GM19467 (cell line): ENCODE measurements around the gene FNDC5.

Source experiments
- ATAC-seq: cut with Tn5 transposase; IDR thresholded peaks from one replicate; pipeline ENCODE4 v1.9.1; 2021; ENCODE audit warnings: mild to moderate bottlenecking, moderate library complexity; ENCODE audit not compliant: unreplicated experiment

FNDC5 gene

DNA sequence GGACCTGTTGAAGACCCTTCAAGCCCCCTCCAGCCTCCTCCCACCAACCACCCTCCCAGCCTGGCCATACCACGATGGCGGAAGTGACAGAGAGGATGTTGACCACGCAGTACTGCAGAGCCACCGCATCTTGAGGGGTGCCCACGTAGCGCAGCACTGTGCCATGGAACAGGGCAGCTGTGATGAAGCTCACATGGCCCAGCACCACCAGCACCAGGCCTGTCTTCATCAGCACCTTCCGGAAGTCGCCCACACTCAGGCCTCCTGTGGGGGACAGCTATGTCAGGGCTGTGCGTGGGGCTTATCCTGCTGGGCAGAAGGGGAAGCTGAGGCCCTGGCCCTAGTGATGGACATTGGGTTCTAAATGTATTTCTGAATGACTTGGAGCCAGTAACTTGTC is 27.3 kb upstream of the FNDC5 start:
- ATAC-seq, result no peak

GRCh38 chr1:32897082-32898049 is 26.7 kb upstream of the FNDC5 start:
- ATAC-seq, result no peak

DNA sequence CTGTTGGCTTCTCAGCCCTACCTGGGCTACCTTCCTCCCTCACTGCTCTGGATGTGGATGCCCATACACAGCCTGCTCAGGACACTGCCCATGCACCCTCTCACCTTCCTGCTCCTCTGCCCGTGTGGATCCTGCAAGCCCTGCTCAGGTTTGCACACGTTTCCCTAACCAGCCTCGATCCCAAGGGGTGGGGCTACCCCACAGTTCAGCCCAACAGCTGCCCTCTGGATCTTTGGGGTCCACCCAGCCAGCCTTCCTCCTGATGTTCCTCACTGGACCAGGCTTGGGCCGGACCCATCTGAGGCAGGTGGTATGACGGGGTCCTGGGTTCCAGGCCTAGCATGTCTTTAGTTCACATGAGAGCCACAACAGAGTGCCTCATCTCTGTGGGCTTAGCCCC is 25.7 kb upstream of the FNDC5 start:
- ATAC-seq, result no peak

- ATAC-seq, result no peak
Measured at GRCh38 chr1:32895325-32896215, 24.9 kb upstream of the FNDC5 start.

DNA sequence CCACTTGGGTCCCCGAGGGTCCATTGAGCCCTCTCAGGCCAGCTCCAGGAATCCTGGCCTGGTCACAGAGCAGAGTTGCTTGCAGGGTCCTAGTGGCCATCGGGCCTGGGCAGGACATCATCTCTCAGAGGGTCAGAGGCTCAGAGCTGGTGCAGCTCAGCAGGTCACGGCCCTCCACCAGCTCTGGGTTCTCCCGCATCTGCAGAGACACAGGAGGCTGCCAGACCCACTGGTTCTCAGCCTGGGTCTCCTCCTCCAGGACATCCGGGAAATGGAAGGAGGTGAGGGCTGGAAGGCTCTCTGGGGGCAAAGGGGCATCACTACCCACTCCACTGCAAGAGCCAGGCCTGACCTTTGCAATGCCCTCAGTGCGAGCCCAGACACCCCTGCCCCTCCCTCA is 24.0 kb upstream of the FNDC5 start:
- no peak for ATAC-seq

DNA sequence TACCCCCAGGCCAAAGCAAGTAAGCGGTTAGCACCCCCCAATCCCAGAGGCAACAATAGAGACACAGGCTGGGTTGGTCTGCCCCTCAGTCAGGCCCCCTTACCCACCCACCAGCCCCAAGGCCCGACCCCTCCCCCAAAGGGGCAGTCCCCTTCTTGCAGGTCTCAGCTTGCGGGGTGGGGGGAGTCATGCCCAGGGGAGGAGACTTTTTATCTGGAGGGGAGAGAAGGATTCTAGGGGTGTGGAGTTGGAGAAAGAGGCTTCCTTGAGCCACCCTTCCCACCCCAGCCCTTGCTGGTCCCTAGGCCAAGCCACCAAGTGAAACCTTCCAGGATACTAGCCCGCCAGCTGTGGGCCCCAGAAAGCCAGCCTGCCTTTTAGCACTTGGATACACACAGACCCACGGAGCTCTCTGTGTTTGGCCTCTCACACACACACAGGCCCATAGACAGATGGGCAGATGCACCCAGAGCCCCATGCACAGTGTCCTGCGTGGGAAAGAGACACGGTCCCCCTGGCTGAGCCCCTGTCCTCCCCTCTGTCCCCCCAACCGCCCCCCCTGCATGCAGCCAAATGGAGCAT is 23.4 kb upstream of the FNDC5 start:
- ATAC-seq, result no peak

- no peak for ATAC-seq
Measured at GRCh38 chr1:32893198-32894018, 22.7 kb upstream of the FNDC5 start.

DNA sequence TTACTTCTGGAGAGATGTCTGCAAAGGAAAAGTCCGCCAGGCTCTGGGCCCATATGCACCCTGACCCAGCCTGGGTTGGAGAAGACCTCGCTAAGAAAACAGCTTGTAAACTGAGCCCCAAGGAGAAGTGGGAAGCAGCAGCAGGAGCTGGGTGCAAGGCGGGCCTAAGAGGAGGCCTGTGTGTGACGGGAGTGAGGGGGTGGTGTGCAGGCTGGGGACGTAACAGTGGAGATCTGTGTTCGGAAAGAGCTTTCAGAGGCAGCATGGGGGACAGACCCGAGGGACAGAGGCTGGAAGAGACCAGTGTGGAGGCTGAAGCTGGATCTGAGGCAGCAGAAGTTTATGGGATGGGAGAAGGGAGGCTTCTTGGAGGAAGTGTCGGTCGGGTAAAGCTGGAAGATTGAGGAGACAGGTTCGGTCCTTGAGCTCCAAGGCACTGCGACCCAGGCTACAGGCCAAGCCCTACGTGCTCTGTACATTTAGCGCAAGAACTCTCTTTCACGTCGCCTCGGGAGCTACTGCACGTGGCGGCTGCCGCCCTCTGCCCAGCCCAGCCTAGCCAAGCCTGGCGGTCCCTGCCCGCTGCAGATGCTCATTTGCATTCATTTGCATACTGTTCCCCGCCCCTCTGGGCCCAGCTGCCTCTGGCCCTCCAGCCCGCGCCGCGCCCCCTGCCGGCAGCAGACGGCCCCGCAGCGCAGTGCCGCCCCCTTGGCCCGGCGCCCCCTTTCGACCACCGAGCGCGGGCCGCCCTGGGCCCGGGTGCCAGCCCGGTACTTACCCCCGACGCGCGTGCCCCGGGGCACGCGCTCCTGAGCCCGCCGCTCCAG is 21.9 kb upstream of the FNDC5 start:
- ATAC-seq, result no peak

- no peak for ATAC-seq
Measured at GRCh38 chr1:32891630-32892029, 20.9 kb upstream of the FNDC5 start.

GRCh38 chr1:32891241-32891570 is 20.5 kb upstream of the FNDC5 start:
- no peak for ATAC-seq

DNA sequence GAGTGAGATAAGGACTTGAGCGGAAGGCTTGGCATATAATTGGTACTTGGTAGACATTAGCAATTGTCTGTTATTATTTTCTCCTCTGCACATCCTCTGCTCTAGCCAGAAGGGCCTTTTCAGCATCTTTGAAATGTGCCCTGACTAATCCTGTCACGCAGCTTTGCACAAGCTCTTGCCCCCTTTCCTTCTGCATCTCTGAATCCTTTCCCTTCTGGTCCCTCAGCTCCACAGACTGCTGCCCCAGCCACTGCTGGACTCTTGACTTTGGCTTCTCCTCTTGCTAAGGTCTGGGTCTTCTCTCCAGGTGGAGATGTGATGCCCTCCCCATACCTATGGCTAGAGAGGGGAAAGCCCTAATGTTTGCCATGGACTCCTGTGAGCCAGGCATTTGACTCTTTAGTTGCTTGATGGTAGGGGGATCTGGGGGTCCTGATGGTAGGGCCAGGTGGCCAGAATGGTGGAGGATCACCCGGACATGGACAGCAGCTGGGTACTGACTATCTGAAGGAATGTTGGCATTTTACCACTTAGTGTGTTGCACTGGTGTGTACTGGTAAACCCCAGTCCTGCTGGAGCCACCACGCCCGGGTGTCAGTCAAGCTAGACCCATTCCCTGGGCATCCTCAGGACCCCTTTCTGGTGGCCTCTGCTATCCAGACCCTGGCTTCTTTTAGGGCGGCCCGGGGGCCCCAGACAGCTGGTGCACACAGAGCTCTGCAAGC is 20.0 kb upstream of the FNDC5 start:
- ATAC-seq, result no peak

- ATAC-seq, result no peak
Measured at GRCh38 chr1:32889731-32890278, 19.1 kb upstream of the FNDC5 start.

GRCh38 chr1:32888677-32889420 is 18.1 kb upstream of the FNDC5 start:
- no peak for ATAC-seq

- no peak for ATAC-seq
Measured at GRCh38 chr1:32888134-32888533, 17.4 kb upstream of the FNDC5 start.

GRCh38 chr1:32887623-32888022 is 16.9 kb upstream of the FNDC5 start:
- no peak for ATAC-seq

DNA sequence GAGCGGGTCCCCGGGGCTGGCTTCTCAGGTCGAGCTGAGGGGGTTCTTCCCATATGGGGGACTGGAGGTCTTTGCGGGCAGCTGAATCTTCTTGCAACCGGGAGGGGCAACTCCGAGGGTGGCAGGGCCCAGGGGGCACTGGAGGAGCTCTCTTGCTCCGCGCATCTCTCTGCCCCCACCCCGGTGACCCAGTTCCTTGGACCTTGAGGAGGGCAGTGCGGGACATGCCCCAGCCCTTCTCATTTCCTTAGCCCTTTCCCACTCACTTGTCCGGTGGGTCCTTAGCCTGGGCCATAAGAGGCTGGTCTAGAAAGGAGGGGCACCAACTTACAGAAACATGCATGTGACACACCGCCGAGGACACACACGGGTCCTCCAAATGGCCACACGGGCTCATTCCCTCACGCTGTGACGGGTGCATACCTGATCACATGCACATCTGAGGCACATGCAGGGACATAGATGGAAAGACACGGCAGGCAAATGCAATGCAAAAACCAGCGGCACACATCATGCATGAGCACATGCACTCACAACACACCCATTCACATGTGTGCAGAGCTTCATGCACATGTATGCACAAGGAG is 16.2 kb upstream of the FNDC5 start:
- ATAC-seq, result no peak

GRCh38 chr1:32886004-32886827 is 15.5 kb upstream of the FNDC5 start, which contains the start of gene HPCA:
TSS of gene HPCA (plus strand) at chr1:32886491. CDS start at chr1:32888899, 2,408 bp downstream.
- no peak for ATAC-seq
